GM08714 (cell line): ENCODE results near the gene TNFAIP8.

Experiments used
- H3K4me3 ChIP-seq: fragments of 200-500 bp; sonication (Bioruptor generic); 2 replicates; pipeline ENCODE4 v1.5.1; 2014; ENCODE audit warnings: mild to moderate bottlenecking, low read length, inconsistent platforms
- ZNF274 ChIP-seq: IDR thresholded peaks from 2 replicates; pipeline ENCODE4 v1.6.1; 2012; ENCODE audit warnings: mild to moderate bottlenecking, low read depth, low read length

TNFAIP8 gene

GRCh38 chr5:119336845-119337580, 18.8 kb upstream of the TNFAIP8 start:
- H3K4me3 ChIP-seq, result peak overlapping the region; percentile 43; the same call in 1 of the 2 replicates
- no peak for TF ChIP-seq ZNF274

- H3K4me3 ChIP-seq, result peak overlapping the region; percentile 15; the same call in 1 of the 2 replicates
- TF ChIP-seq ZNF274, result no peak
Observed at GRCh38 chr5:119338326-119338946, 17.4 kb upstream of the TNFAIP8 start.

GRCh38 chr5:119339344-119339743, 16.5 kb upstream of the TNFAIP8 start:
- peak overlapping the region; percentile 33; the same call in 1 of the 2 replicates for H3K4me3 ChIP-seq

GRCh38 chr5:119339965-119340364, 15.9 kb upstream of the TNFAIP8 start:
- H3K4me3 ChIP-seq, result peak overlapping the region; percentile 75; the same call in 1 of the 2 replicates
- no peak for TF ChIP-seq ZNF274

More at GRCh38 chr5:119339344-119339743, 16.5 kb upstream of the TNFAIP8 start:
- no peak for TF ChIP-seq ZNF274

GRCh38 chr5:119340597-119341218, 15.1 kb upstream of the TNFAIP8 start:
- peak overlapping the region; percentile 75; the same call in 1 of the 2 replicates for H3K4me3 ChIP-seq
- no peak for TF ChIP-seq ZNF274

- peak overlapping the region; percentile 62; the same call in 1 of the 2 replicates for H3K4me3 ChIP-seq
- no peak for TF ChIP-seq ZNF274
Observed at GRCh38 chr5:119341452-119342349, 14.1 kb upstream of the TNFAIP8 start.

- no peak for TF ChIP-seq ZNF274
- H3K4me3 ChIP-seq, result peak overlapping the region; percentile 62
Observed at GRCh38 chr5:119342406-119342805, 13.4 kb upstream of the TNFAIP8 start.

- TF ChIP-seq ZNF274, result no peak
- H3K4me3 ChIP-seq, result peak overlapping the region; percentile 62
Observed at GRCh38 chr5:119343052-119343451, 12.8 kb upstream of the TNFAIP8 start.

GRCh38 chr5:119343766-119344165, 12.1 kb upstream of the TNFAIP8 start:
- H3K4me3 ChIP-seq, result no peak overlapping the region; the same call in 1 of the 2 replicates
- TF ChIP-seq ZNF274, result no peak

- TF ChIP-seq ZNF274, result no peak
- no peak overlapping the region; the same call in 1 of the 2 replicates for H3K4me3 ChIP-seq
Observed at GRCh38 chr5:119344231-119344630, 11.6 kb upstream of the TNFAIP8 start.

- no peak for TF ChIP-seq ZNF274
- H3K4me3 ChIP-seq, result no peak overlapping the region; the same call in 1 of the 2 replicates
Observed at GRCh38 chr5:119345861-119346260, 10.0 kb upstream of the TNFAIP8 start.

GRCh38 chr5:119346394-119346793, 9.4 kb upstream of the TNFAIP8 start:
- H3K4me3 ChIP-seq, result no peak overlapping the region
- no peak for TF ChIP-seq ZNF274

- TF ChIP-seq ZNF274, result no peak
- H3K4me3 ChIP-seq, result no peak overlapping the region
Observed at GRCh38 chr5:119347574-119347973, 8.2 kb upstream of the TNFAIP8 start.

- H3K4me3 ChIP-seq, result no peak overlapping the region
Observed at GRCh38 chr5:119347991-119348390, 7.8 kb upstream of the TNFAIP8 start.

More at GRCh38 chr5:119347991-119348390, 7.8 kb upstream of the TNFAIP8 start:
- TF ChIP-seq ZNF274, result no peak
